ENCODE results near the gene LSAMP.

GRCh38 chr3:115937054-115937453 lies 508.2 kb downstream of the LSAMP start:
- TF ChIP-seq YY1 (IDR thresholded peaks at IDR 0.05; ENCODE audit: low read depth): no peak
- TF ChIP-seq RAD21 (IDR thresholded peaks at IDR 0.05; ENCODE audit: low read length): peak; percentile 25; the same call in 1 of the 2 replicates

Data from SK-N-SH (cell line).